ENCODE measurements around the gene CNMD.

Gene CNMD

GRCh38 chr13:52784591-52785340 is 45.1 kb upstream of the CNMD start:
- Histone ChIP-seq H3K4me3 (replicated peaks; ENCODE audit: low read depth, low read length) (no peak overlapping the region), H3K27me3 (replicated peaks; ENCODE audit: control insufficient read depth, insufficient read depth, low read length) (no peaks in the 10 kb centered on the region; the same call in 1 of the 2 replicates), H3K36me3 (ENCODE audit: control insufficient read depth, insufficient read depth, low read length) (no peaks in the 10 kb centered on the region)
- no peak for TF ChIP-seq CTCF (IDR thresholded peaks at IDR 0.05; ENCODE audit: insufficient read depth, low read length, poor library complexity, severe bottlenecking)
- DNase-seq (ENCODE audit: extremely low read depth, insufficient read length), result no peak

- H3K27me3 ChIP-seq (replicated peaks; ENCODE audit: control insufficient read depth, insufficient read depth, low read length), result no peaks in the 10 kb centered on the region; the same call in 1 of the 2 replicates
- no peak for TF ChIP-seq CTCF (IDR thresholded peaks at IDR 0.05; ENCODE audit: insufficient read depth, low read length, poor library complexity, severe bottlenecking)
- H3K36me3 ChIP-seq (ENCODE audit: control insufficient read depth, insufficient read depth, low read length), result no peaks in the 10 kb centered on the region
- DNase-seq (ENCODE audit: extremely low read depth, insufficient read length), result no peak
- H3K4me3 ChIP-seq (replicated peaks; ENCODE audit: low read depth, low read length), result no peak overlapping the region
Observed at GRCh38 chr13:52783943-52784342, 44.3 kb upstream of the CNMD start.

- Histone ChIP-seq H3K27me3 (replicated peaks; ENCODE audit: control insufficient read depth, insufficient read depth, low read length) (no peaks in the 10 kb centered on the region; the same call in 1 of the 2 replicates), H3K4me3 (replicated peaks; ENCODE audit: low read depth, low read length) (no peak overlapping the region), H3K36me3 (ENCODE audit: control insufficient read depth, insufficient read depth, low read length) (no peaks in the 10 kb centered on the region)
- DNase-seq (ENCODE audit: extremely low read depth, insufficient read length), result no peak
- no peak for TF ChIP-seq CTCF (IDR thresholded peaks at IDR 0.05; ENCODE audit: insufficient read depth, low read length, poor library complexity, severe bottlenecking)
Observed at GRCh38 chr13:52782471-52783448, 43.1 kb upstream of the CNMD start.

- H3K4me3 ChIP-seq (replicated peaks; ENCODE audit: low read depth, low read length), result no peak overlapping the region
- no peak for DNase-seq (ENCODE audit: extremely low read depth, insufficient read length)
- TF ChIP-seq CTCF (IDR thresholded peaks at IDR 0.05; ENCODE audit: insufficient read depth, low read length, poor library complexity, severe bottlenecking), result no peak
- no peaks in the 10 kb centered on the region for H3K36me3 ChIP-seq (ENCODE audit: control insufficient read depth, insufficient read depth, low read length)
- H3K27me3 ChIP-seq (replicated peaks; ENCODE audit: control insufficient read depth, insufficient read depth, low read length), result no peaks in the 10 kb centered on the region; the same call in 1 of the 2 replicates
Observed at GRCh38 chr13:52780611-52781010, 41.0 kb upstream of the CNMD start.

GRCh38 chr13:52780092-52780491 is 40.5 kb upstream of the CNMD start:
- no peak for DNase-seq (ENCODE audit: extremely low read depth, insufficient read length)
- no peak for TF ChIP-seq CTCF (IDR thresholded peaks at IDR 0.05; ENCODE audit: insufficient read depth, low read length, poor library complexity, severe bottlenecking)
- H3K27me3 ChIP-seq (replicated peaks; ENCODE audit: control insufficient read depth, insufficient read depth, low read length), result no peaks in the 10 kb centered on the region
- no peaks in the 10 kb centered on the region for H3K36me3 ChIP-seq (ENCODE audit: control insufficient read depth, insufficient read depth, low read length)
- no peak overlapping the region for H3K4me3 ChIP-seq (replicated peaks; ENCODE audit: low read depth, low read length)
